ENCODE data around the gene NFATC1.
"Not testable (repeated sequence)": the region's sequence is repeated elsewhere in the genome, so short reads cannot be mapped to it uniquely, and the experiment has no call there.

Gene NFATC1

DNA sequence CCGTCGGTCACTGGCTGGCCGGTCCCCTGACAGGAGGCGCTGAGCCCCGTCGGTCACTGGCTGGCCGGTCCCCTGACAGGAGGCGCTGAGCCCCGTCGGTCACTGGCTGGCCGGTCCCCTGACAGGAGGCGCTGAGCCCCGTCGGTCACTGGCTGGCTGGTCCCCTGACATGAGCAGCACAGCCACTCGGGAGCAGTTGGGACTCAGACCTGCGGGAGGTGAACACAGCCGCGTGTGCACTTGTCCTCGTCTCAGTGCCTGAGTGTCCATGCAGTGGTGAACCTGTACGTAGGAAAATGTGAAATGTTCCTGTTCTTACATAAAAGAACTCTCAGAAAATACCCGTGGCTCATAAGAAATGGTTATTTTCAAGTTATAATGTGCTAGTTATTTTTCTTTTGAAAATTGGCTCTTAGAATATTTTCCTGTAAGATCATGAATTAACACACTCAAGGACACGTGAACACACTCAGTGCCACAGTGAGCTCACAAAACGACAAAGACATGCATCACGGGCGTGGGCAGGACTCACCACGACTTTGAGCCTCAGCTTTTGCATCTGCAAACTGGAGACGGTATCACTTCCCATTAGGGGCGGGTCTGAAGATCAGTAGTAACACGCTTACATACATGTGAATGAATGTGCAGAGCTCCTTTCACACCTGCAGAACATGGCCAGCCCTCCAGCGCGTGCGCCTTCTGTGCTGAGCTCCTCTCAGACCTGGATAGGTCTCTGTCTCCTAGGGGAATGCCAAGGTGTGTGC is 21.1 kb upstream of the NFATC1 start:
- no peak for DNase-seq (ENCODE audit: extremely low read depth, low read depth)
- TF ChIP-seq, protein P1, sequence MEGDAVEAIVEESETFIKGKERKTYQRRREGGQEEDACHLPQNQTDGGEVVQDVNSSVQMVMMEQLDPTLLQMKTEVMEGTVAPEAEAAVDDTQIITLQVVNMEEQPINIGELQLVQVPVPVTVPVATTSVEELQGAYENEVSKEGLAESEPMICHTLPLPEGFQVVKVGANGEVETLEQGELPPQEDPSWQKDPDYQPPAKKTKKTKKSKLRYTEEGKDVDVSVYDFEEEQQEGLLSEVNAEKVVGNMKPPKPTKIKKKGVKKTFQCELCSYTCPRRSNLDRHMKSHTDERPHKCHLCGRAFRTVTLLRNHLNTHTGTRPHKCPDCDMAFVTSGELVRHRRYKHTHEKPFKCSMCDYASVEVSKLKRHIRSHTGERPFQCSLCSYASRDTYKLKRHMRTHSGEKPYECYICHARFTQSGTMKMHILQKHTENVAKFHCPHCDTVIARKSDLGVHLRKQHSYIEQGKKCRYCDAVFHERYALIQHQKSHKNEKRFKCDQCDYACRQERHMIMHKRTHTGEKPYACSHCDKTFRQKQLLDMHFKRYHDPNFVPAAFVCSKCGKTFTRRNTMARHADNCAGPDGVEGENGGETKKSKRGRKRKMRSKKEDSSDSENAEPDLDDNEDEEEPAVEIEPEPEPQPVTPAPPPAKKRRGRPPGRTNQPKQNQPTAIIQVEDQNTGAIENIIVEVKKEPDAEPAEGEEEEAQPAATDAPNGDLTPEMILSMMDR (IDR thresholded peaks at IDR 0.05; ENCODE audit: low read depth, low read length, missing control alignments), result no peak
- no peak overlapping the region for H3K4me3 ChIP-seq (replicated peaks; ENCODE audit: low read depth, low read length)

DNA sequence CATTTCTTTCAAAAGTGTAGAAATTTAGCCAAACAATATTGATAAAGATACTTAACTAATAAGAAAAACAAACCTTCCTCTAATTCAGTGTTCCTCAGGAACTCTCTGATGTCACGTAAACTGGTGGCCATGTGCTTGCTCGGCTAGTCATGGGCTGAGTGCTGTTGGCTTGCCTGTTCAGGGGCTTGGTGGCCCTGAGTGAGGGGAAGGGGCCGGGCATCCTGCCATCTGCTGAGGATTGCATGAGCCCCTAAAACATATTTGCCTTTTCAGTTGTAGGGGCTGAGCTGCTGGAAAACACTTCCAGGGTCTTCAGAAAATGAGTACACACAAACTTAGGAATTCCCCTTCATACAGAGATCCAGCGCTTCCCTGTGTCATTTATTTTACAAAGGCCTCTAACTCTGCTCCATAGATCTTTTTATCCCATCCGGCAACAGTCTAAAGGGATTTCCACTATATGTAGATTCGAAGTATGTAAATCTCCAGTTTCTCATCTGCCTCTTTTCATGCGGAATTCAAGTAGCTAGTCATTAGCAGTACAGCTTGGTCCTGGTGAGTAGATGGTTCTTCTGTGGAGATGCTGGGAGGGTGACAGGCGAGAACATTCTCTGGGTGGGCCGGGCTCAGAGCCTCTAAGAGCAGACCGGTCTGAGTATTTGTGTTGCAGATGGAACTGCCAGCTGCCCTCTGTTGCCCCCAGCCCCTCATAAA is 20.1 kb upstream of the NFATC1 start:
- H3K4me3 ChIP-seq (replicated peaks; ENCODE audit: low read depth, low read length), result no peak overlapping the region

DNA sequence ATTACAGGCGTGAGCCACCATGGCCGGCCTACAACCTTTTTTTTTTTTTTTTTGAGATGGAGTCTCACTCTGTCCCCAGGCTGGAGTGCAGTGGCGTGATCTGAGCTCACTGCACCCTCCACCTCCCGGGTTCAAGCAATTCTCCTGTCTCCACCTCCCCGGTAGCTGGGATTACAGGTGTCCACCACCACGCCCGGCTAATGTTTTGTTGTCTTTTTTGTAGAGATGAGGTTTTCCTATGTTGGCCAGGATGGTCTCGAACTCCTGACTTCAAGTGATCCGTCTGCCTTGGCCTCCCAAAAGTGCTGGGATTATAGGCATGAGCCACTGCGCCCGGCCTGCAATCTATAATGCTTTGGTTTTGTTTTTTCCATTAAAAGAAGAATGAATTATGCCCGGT is 19.1 kb upstream of the NFATC1 start:
- H3K4me3 ChIP-seq (replicated peaks; ENCODE audit: low read depth, low read length); DNase-seq (ENCODE audit: extremely low read depth, low read depth): not testable (repeated sequence)

More for the DNA sequence above, 20.1 kb upstream of the NFATC1 start:
- no peak for DNase-seq (ENCODE audit: extremely low read depth, low read depth)
- TF ChIP-seq, protein P1 (IDR thresholded peaks at IDR 0.05; ENCODE audit: low read depth, low read length, missing control alignments), result no peak

DNA sequence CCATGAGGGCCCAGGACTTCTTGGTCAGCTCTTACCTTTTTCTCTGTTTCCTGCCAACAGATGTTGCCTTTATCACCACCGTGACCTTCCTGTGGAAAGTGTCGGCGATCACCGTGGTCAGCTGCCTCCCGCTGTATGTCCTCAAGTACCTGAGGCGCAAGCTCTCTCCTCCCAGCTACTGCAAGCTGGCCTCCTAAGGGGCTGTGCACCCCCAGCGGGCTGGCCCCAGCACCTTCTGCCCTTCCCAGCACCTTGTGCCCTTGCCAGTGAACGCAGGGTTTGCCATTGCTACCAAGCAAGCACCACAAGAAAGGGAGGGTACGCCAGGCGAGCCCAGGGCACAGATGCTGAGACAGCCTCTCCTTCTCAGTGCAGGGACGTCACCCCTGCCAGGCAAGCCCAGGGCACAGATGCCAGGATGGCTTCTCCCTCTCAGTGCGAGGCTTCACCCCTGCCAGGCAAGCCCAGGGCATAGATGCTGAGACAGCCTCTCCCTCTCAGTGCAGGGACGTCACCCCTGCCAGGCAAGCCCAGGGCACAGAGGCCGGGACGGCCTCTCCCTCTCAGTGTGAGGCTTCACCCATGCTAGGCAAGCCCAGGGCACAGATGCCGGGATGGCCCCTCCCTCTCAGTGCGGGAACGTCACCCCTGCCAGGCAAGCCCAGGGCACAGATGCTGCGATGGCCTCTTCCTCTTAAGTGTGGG is 18.4 kb upstream of the NFATC1 start:
- TF ChIP-seq, protein P1 (IDR thresholded peaks at IDR 0.05; ENCODE audit: low read depth, low read length, missing control alignments), result no peak
- H3K4me3 ChIP-seq (replicated peaks; ENCODE audit: low read depth, low read length), result no peak overlapping the region
- DNase-seq (ENCODE audit: extremely low read depth, low read depth), result no peak

DNA sequence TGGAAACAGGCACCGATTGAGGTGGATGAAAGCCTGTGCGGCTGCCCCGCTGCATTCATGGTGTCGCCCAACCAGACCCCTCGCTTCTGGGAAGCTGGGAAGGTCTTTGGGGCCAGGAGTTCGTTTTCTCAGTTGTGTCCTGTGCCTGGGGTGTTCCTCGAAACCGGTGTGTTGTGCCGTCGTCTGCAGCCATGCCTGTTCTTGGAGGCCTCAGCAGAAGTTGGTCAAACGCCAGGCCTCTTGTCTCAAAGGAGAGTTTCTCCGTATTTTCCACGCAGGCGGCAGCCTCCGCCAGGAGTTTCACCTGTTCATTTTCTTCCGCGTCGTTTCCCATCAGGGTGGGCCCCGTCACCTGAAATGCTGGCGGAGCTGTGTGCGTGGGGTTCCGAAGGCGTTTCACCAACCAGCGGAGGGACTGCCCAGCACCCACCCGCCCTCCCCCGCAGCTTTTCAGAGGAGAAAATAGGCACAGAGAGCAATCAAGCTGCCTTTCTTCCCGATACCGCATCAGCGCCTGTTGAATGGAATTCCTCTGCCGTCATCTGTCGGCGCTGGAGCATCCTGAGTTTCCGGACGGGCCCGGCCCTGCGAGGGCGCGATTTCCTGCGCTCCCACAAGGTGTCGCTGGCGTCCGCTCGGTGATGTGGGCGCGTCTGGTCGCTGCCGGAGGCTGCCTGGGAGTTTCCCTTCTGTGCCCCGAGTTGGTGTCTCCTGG is 17.0 kb upstream of the NFATC1 start:
- TF ChIP-seq, protein P1 (IDR thresholded peaks at IDR 0.05; ENCODE audit: low read depth, low read length, missing control alignments), result peak; percentile 93
- no peak for DNase-seq (ENCODE audit: extremely low read depth, low read depth)
- H3K4me3 ChIP-seq (replicated peaks; ENCODE audit: low read depth, low read length), result no peak overlapping the region

DNA sequence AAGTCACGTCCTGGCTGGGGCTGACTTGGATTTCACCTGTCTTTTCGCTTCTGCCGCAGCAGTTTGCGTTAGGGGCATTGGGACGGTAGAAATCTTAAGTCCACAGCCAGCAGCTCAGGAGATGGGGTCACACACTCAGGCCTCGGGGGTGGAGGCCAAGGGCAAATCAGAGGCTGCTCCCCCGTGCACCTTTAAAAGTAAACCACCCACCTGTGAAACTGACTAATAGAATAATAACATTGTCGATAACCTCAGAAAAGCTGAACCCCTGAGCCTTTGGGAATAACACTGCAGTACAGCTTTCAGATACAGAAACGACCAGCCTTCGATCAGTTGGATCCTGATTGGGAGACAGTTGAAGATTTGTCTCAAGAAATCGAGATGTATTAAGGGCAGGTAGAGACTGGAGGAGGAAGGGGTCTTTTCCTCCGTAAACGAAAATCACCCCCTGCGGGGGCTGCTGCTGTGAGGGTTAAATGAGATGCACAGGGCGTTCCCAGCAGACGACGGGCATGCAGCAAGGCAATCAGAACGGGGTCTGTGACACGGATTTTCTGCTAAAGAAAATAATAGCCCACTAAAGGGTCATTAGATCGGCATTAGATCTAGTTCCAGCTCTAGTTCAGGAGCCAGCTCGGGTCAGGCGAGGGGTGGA is 16.4 kb upstream of the NFATC1 start:
- TF ChIP-seq, protein P1 (IDR thresholded peaks at IDR 0.05; ENCODE audit: low read depth, low read length, missing control alignments), result no peak
- no peak for DNase-seq (ENCODE audit: extremely low read depth, low read depth)
- no peak overlapping the region for H3K4me3 ChIP-seq (replicated peaks; ENCODE audit: low read depth, low read length)

All from HFF-Myc (cell line).